HCT116 (cell line): Measurements from ENCODE around the gene FBXO31. TPM values are rescaled to one million over a fixed set of nuclear protein-coding genes. Genes with fewer than 3 reads are reported as not detected.

Experiments used
- ATAC-seq: fragments of 200-7000 bp; cut with Tn5 transposase; 2 replicates; pipeline ENCODE4 v1.9.1; 2020; ENCODE audit warnings: mild to moderate bottlenecking, moderate library complexity
- BruUV-seq: library from RNA; stranded (reverse); fragments of 400-500 nt; replicated peaks from 2 replicates; lab custom pipeline; 2021; lab: Mats Ljungman, UMichigan
- CTCF ChIA-PET: fragments of 300-600 bp; sonication (Branson Sonifier 250); formaldehyde crosslinking; loops from one replicate; lab custom pipeline; 2021; ENCODE audit warnings: antibody characterized with exemption; lab: Charles Lee
- POLR2A ChIA-PET: fragments of 300-600, 350-600 bp; sonication (Branson Sonifier 250); formaldehyde crosslinking; loops from one replicate; lab custom pipeline; 2021; ENCODE audit warnings: antibody characterized with exemption; lab: Charles Lee
- RAD21 ChIA-PET, 2 experiments: fragments of 300-600 bp; sonication (Branson Sonifier 250); formaldehyde crosslinking; loops; one replicate each; lab custom pipeline; 2023; ENCODE audit warnings: low total read pairs in 2 of 2; ENCODE audit not compliant: uncharacterized antibody in 2 of 2, unreplicated experiment in 2 of 2, low non-redundant PET in 1 of 2; lab: Charles Lee
- DNase-seq: peaks from one replicate; pipeline ENCODE4 v3.0.0-alpha.2; 2010; ENCODE audit warnings: low read depth, low spot score
- H2AFZ ChIP-seq: fragments of 200-600 bp; shearing (Covaris generic), sonication (generic); 2 replicates; pipeline ENCODE4 v1.6.1; 2017; ENCODE audit warnings: low read depth, mixed run types, mixed read lengths, antibody characterized with exemption, low read length; ENCODE audit not compliant: poor library complexity, severe bottlenecking
- H3K27ac ChIP-seq: 2 replicates; pipeline ENCODE4 v1.5.1; 2012; ENCODE audit warnings: low read depth, low read length
- H3K27me3 ChIP-seq: fragments of 200-600 bp; sonication (generic); 2 replicates; pipeline ENCODE4 v1.6.1; 2016; ENCODE audit warnings: mixed run types, low read length, mixed read lengths; ENCODE audit not compliant: insufficient read depth
- H3K36me3 ChIP-seq, 2 experiments: fragments of 200-500 bp in 1 of 2; fragments of 200-600 bp in 1 of 2; sonication (Bioruptor generic) in 1 of 2; sonication (generic) in 1 of 2; 2 replicates each; pipeline versions ENCODE4 v1.5.1 to v1.6.1; 2014 to 2016; ENCODE audit warnings: low read length in 2 of 2, inconsistent platforms in 1 of 2, mixed read lengths in 1 of 2, mixed run types in 1 of 2; ENCODE audit not compliant: insufficient read depth in 2 of 2, control insufficient read depth in 1 of 2
- H3K4me1 ChIP-seq, 2 experiments: fragments of 200-600 bp in 1 of 2; sonication (generic) in 1 of 2; 2 replicates each; pipeline versions ENCODE4 v1.5.1 to v1.6.1; 2012 to 2017; ENCODE audit warnings: low read length in 2 of 2, inconsistent platforms in 1 of 2, mild to moderate bottlenecking in 1 of 2, mixed read lengths in 1 of 2, mixed run types in 1 of 2, moderate library complexity in 1 of 2; ENCODE audit not compliant: insufficient read depth in 2 of 2, control insufficient read depth in 1 of 2
- H3K4me2 ChIP-seq: fragments of 200-600 bp; sonication (generic); 2 replicates; pipeline ENCODE4 v1.6.1; 2017; ENCODE audit warnings: mixed run types, low read length, mixed read lengths
- H3K4me3 ChIP-seq, 2 experiments: fragments of 200-600 bp in 1 of 2; sonication (generic) in 1 of 2; replicated peaks in 1 of 2; 2 replicates each; pipeline ENCODE4 v1.5.1; 2011 to 2016; ENCODE audit warnings: low read length in 2 of 2, control low read depth in 1 of 2, low read depth in 1 of 2, mild to moderate bottlenecking in 1 of 2, mixed read lengths in 1 of 2, mixed run types in 1 of 2
- H3K79me2 ChIP-seq: fragments of 200-600 bp; sonication (generic); 2 replicates; pipeline ENCODE4 v1.6.1; 2017; ENCODE audit warnings: mild to moderate bottlenecking, mixed run types, low read length, moderate library complexity, mixed read lengths; ENCODE audit not compliant: insufficient read depth
- H3K9ac ChIP-seq: fragments of 200-600 bp; sonication (generic); 2 replicates; pipeline ENCODE4 v1.6.1; 2016; ENCODE audit warnings: low read length, mixed read lengths
- H3K9me2 ChIP-seq: fragments of 200-600 bp; sonication (generic), shearing (Covaris generic); 2 replicates; pipeline ENCODE4 v1.6.1; 2017; ENCODE audit warnings: mixed run types, mild to moderate bottlenecking, moderate library complexity; ENCODE audit not compliant: insufficient read depth
- H3K9me3 ChIP-seq, 2 experiments: fragments of 200-500 bp in 1 of 2; fragments of 200-600 bp in 1 of 2; sonication (Bioruptor generic) in 1 of 2; sonication (generic) in 1 of 2; 2 replicates each; pipeline ENCODE4 v1.6.1; 2014 to 2017; ENCODE audit warnings: low read length in 2 of 2, mixed read lengths in 2 of 2, inconsistent platforms in 1 of 2, low read depth in 1 of 2, mild to moderate bottlenecking in 1 of 2, mixed run types in 1 of 2, moderate library complexity in 1 of 2; ENCODE audit not compliant: control insufficient read depth in 1 of 2, insufficient read depth in 1 of 2
- H4K20me1 ChIP-seq: fragments of 200-600 bp; sonication (generic), shearing (Covaris generic); 2 replicates; pipeline ENCODE4 v1.6.1; 2017; ENCODE audit warnings: mixed run types, mild to moderate bottlenecking, moderate library complexity; ENCODE audit not compliant: insufficient read depth
- ATF3 ChIP-seq: IDR thresholded peaks from 2 replicates; pipeline ENCODE4 v1.6.1; 2012
- CEBPB ChIP-seq: IDR thresholded peaks from 2 replicates; pipeline ENCODE4 v1.6.1; 2012; ENCODE audit warnings: low read depth
- FOSL1 ChIP-seq: IDR thresholded peaks from 2 replicates; pipeline ENCODE4 v1.6.1; 2012; ENCODE audit warnings: low read depth
- JUND ChIP-seq: IDR thresholded peaks from 2 replicates; pipeline ENCODE4 v1.6.1; 2012
- POLR2A ChIP-seq: IDR thresholded peaks from 2 replicates; pipeline ENCODE4 v1.7.0; 2011; ENCODE audit warnings: borderline replicate concordance; ENCODE audit not compliant: insufficient read depth, insufficient read length; ENCODE audit errors: extremely low read depth
- RAD21 ChIP-seq: IDR thresholded peaks from 2 replicates; pipeline ENCODE4 v1.6.1; 2012; ENCODE audit warnings: low read depth, mild to moderate bottlenecking
- TCF7L2 ChIP-seq: IDR thresholded peaks from 2 replicates; pipeline ENCODE4 v1.7.0; 2011; ENCODE audit warnings: borderline replicate concordance, inconsistent platforms; ENCODE audit not compliant: insufficient read depth, insufficient read length; ENCODE audit errors: extremely low read depth
- YY1 ChIP-seq: IDR thresholded peaks from 2 replicates; pipeline ENCODE4 v1.6.1; 2011; ENCODE audit warnings: low read length, low read depth, moderate library complexity, mild to moderate bottlenecking; ENCODE audit not compliant: insufficient replicate concordance; ENCODE audit errors: extremely low read depth
- ZBTB33 ChIP-seq: IDR thresholded peaks from 2 replicates; pipeline ENCODE4 v1.6.1; 2011; ENCODE audit warnings: mild to moderate bottlenecking, low read length, moderate library complexity; ENCODE audit not compliant: insufficient replicate concordance; ENCODE audit errors: extremely low read depth
- ZFX ChIP-seq: fragments of 450-650 bp; IDR thresholded peaks from 2 replicates; pipeline ENCODE4 v1.6.1; 2017
- intact Hi-C: fragments of 100-400 bp; cut with micrococcal nuclease; formaldehyde crosslinking; loops from 2 replicates; pipeline ENCODE4 v1.10.0; 2022
- total RNA-seq: library from RNA; stranded (reverse); gene quantifications from one replicate; pipeline ENCODE4 v1.2.1, GENCODE V29; 2021; ENCODE audit not compliant: unreplicated experiment
- TF ChIP-seq, protein P1 (sequence below), 3 experiments: fragments of 200-600 bp in 1 of 3; sonication (generic) in 1 of 3; IDR thresholded peaks in 2 of 3; conservative IDR thresholded peaks in 1 of 3; 2 replicates each; pipeline ENCODE4 v1.5.1; 2012 to 2017; ENCODE audit warnings: low read depth in 2 of 3, low read length in 2 of 3, antibody characterized with exemption in 1 of 3, borderline replicate concordance in 1 of 3, control low read depth in 1 of 3, mild to moderate bottlenecking in 1 of 3, mixed read lengths in 1 of 3, mixed run types in 1 of 3, moderate library complexity in 1 of 3; ENCODE audit not compliant: insufficient read depth in 1 of 3

FBXO31 gene
- total RNA-seq, 1 experiment from 2014 or later: 52.1 TPM

DNA sequence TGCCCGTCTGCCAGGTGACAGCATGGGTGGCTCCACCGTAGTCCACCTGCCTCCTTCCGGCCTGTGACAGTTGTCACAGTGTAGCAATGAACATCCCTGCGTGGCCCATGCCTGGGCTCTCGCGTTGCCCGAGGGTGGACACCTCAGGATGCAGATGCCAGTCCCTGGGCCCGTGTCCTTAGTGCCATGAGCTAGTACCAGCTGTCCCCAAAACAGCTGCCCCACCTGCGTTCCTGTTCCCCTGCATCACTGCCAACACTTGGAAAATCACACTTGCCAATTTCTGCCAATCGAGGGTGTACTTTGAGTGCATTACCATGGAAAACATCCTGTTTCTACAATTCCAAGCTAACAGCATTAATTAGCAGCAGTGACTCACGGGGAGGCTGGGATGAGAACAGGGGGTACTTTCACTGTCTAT, 57.4 kb downstream of the FBXO31 start:
- no TSS peak for BruUV-seq
- H4K20me1 ChIP-seq: peaks cover 6% of the 10 kb centered on the region; the same call in 1 of the 2 replicates
- no peak overlapping the region for H3K27ac ChIP-seq
- H3K27me3 ChIP-seq: no peaks in the 10 kb centered on the region
- POLR2A ChIA-PET: no interaction called here
- RAD21 ChIA-PET: no interaction called here
- no peak overlapping the region for H3K4me2 ChIP-seq
- H3K4me3 ChIP-seq: no peak overlapping the region
- H3K4me1 ChIP-seq: peaks cover 0 to 5% of the 10 kb centered on the region in 2 experiments; a peak in 2 of 4 replicates
- DNase-seq: no peak
- H3K79me2 ChIP-seq: peaks cover 3% of the 10 kb centered on the region; the same call in 1 of the 2 replicates
- no peaks in the 10 kb centered on the region for H3K9me2 ChIP-seq
- H3K9me3 ChIP-seq: no peaks in the 10 kb centered on the region
- CTCF ChIA-PET: no interaction called here
- ATAC-seq: no peak
- H3K36me3 ChIP-seq: peaks cover 14% of the 10 kb centered on the region in 2 experiments; a peak in 2 of 4 replicates
- no peak for TF ChIP-seq CEBPB
- TF ChIP-seq ATF3: no peak
- TF ChIP-seq RAD21: no peak
- no peak for TF ChIP-seq ZBTB33
- TF ChIP-seq FOSL1: no peak
- TF ChIP-seq, all 23 proteins: peak for 0
- Histone ChIP-seq H2AFZ (no peak overlapping the region), H3K9ac (no peak overlapping the region)
- intact Hi-C loops: no loop called here

GRCh38 chr16:87325423-87325858, 58.1 kb downstream of the FBXO31 start:
- no peaks in the 10 kb centered on the region; the same call in 1 of the 2 replicates for H3K79me2 ChIP-seq
- no peaks in the 10 kb centered on the region for H3K9me2 ChIP-seq
- no peak overlapping the region; the same call in 1 of the 2 replicates for H3K27ac ChIP-seq
- no peaks in the 10 kb centered on the region for H3K9me3 ChIP-seq
- no peak overlapping the region for H3K4me2 ChIP-seq
- intact Hi-C loops: no loop called here
- H4K20me1 ChIP-seq: peaks cover 6% of the 10 kb centered on the region; the same call in 1 of the 2 replicates
- peaks cover 7% of the 10 kb centered on the region in 2 experiments; a peak in 2 of 4 replicates for H3K36me3 ChIP-seq
- H2AFZ ChIP-seq: no peak overlapping the region
- ChIA-PET CTCF (no interaction called here), POLR2A (no interaction called here), RAD21 (interaction anchor here in 1 of 2 experiments (0.8 kb wide), 1 partner anchor 59 kb away, joined by 3 read pairs; no protein-coding TSS in a partner anchor)
- H3K9ac ChIP-seq: no peak overlapping the region
- DNase-seq (no peak), ATAC-seq (no peak)
- no peaks in the 10 kb centered on the region for H3K27me3 ChIP-seq
- H3K4me3 ChIP-seq: no peak overlapping the region
- no TSS peak for BruUV-seq
- peaks cover 0 to 5% of the 10 kb centered on the region in 2 experiments; a peak in 2 of 4 replicates for H3K4me1 ChIP-seq
- TF ChIP-seq, protein P1, sequence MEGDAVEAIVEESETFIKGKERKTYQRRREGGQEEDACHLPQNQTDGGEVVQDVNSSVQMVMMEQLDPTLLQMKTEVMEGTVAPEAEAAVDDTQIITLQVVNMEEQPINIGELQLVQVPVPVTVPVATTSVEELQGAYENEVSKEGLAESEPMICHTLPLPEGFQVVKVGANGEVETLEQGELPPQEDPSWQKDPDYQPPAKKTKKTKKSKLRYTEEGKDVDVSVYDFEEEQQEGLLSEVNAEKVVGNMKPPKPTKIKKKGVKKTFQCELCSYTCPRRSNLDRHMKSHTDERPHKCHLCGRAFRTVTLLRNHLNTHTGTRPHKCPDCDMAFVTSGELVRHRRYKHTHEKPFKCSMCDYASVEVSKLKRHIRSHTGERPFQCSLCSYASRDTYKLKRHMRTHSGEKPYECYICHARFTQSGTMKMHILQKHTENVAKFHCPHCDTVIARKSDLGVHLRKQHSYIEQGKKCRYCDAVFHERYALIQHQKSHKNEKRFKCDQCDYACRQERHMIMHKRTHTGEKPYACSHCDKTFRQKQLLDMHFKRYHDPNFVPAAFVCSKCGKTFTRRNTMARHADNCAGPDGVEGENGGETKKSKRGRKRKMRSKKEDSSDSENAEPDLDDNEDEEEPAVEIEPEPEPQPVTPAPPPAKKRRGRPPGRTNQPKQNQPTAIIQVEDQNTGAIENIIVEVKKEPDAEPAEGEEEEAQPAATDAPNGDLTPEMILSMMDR (IDR thresholded peaks at IDR 0.05 in 2 of 3, conservative IDR thresholded peaks at IDR 0.05 in 1 of 3; ENCODE audit: borderline replicate concordance in 1 of 3, insufficient read depth in 1 of 3, low read depth in 2 of 3, low read length in 2 of 3): no peak
- TF ChIP-seq ZFX (no peak), TCF7L2 (no peak), JUND (no peak), YY1 (no peak), POLR2A (no peak), ZBTB33 (no peak)
